Gastrocnemius medialis (tissue), 4 donors: Measurements from ENCODE around the gene EPB41L4A. TPM values are rescaled to one million over a fixed set of nuclear protein-coding genes. Genes with fewer than 3 reads are reported as not detected.

ENCODE experiments used
- ATAC-seq, 2 donors: fragments of 150-250 bp; one replicate each; pipeline ENCODE4 v1.9.1; 2016
- DNase-seq, 2 donors: peaks; one replicate each; pipeline ENCODE4 v3.0.0-alpha.2; 2019
- H3K27ac ChIP-seq, 4 donors: fragments of 200-600 bp; sonication (generic); 1 replicate in 1 of 4; 2 replicates in 3 of 4; pipeline ENCODE4 v1.5.1; 2016 to 2018; ENCODE audit warnings: mild to moderate bottlenecking in 2 of 4, moderate library complexity in 1 of 4
- H3K27me3 ChIP-seq, 3 donors: fragments of 200-600 bp; sonication (generic) in 2 of 3; 1 replicate in 1 of 3; 2 replicates in 2 of 3; pipeline versions ENCODE4 v1.5.1 to v1.6.0; 2016 to 2019; ENCODE audit warnings: mild to moderate bottlenecking in 1 of 3, moderate library complexity in 1 of 3
- H3K36me3 ChIP-seq, 2 donors: fragments of 200-600 bp; sonication (generic) in 1 of 2; one replicate each; pipeline ENCODE4 v1.5.1; 2017 to 2018
- H3K4me1 ChIP-seq, 2 donors: fragments of 200-600 bp; sonication (generic) in 1 of 2; one replicate each; pipeline ENCODE4 v1.5.1; 2016 to 2017; ENCODE audit warnings: mild to moderate bottlenecking in 2 of 2
- H3K4me3 ChIP-seq, 4 donors: fragments of 200-600 bp; sonication (generic) in 3 of 4; 1 replicate in 1 of 4; 2 replicates in 3 of 4; pipeline ENCODE4 v1.5.1; 2016 to 2019; ENCODE audit warnings: mild to moderate bottlenecking in 2 of 4
- H3K9me3 ChIP-seq, 3 donors: fragments of 200-600 bp; sonication (generic) in 2 of 3; 1 replicate in 1 of 3; 2 replicates in 2 of 3; pipeline ENCODE4 v1.5.1; 2016 to 2019
- POLR2A ChIP-seq, 2 donors: fragments of 450-650 bp; IDR thresholded peaks; one replicate each; pipeline ENCODE4 v1.6.1; 2017; ENCODE audit warnings: antibody characterized with exemption in 2 of 2, mild to moderate bottlenecking in 2 of 2, moderate library complexity in 2 of 2
- in situ Hi-C, 4 donors: fragments of 200-750 bp; cut with MboI; loops; one replicate each; pipeline versions ENCODE4 v1.15.0 to v1.8.0; 2017; ENCODE audit warnings: low sequenced_read_pairs in 4 of 4
- intact Hi-C: fragments of 100-400 bp; cut with DNase I; formaldehyde crosslinking; loops from one replicate; pipeline ENCODE4 v1.15.1; 2023; ENCODE audit warnings: low total_unique reads
- total RNA-seq, 4 donors: library from RNA; depleted of rRNA; stranded (reverse); fragments of >200 nt; gene quantifications; one replicate each; pipeline versions ENCODE4 v1.1.0 to v1.2.3, GENCODE V29; 2016
- TF ChIP-seq, protein P1 (sequence below), 5 experiments: fragments of 450-650 bp in 3 of 5; fragments of 200-600 bp in 2 of 5; sonication (generic) in 2 of 5; IDR thresholded peaks in 4 of 5; conservative IDR thresholded peaks in 1 of 5; 1 replicate in 4 of 5; 2 replicates in 1 of 5; pipeline ENCODE4 v1.5.1; 2016 to 2019; ENCODE audit warnings: antibody characterized with exemption in 5 of 5, mild to moderate bottlenecking in 3 of 5, moderate library complexity in 3 of 5

The EPB41L4A gene
- total RNA-seq, 4 donors from 2014 or later = 1.8 to 10.6 (median 3.8) TPM

DNA sequence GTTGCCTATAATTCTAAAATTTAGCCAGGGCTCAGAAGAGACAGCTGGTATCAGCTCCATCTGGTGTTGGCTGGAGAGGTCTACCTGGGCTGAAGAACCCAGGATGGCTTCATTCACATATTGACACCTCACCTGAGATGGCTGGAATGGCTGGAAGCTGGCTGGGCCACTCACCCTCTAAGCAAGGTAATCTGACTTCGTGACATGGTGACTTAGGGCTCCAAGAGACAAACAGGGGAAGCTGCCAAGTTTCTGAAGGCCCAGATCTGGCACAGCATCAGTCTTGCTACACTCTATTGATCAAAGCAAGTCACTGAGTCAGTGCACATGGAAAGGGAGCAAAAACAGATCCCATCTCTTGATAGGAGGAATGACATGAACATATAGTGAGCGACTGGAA is 102.3 kb downstream of the EPB41L4A start:
- no peaks in the 10 kb centered on the region for H3K27me3 ChIP-seq
- ATAC-seq (no peak), DNase-seq (no peak)
- TF ChIP-seq POLR2A (IDR thresholded peaks at IDR 0.05) = no peak
- TF ChIP-seq, protein P1, sequence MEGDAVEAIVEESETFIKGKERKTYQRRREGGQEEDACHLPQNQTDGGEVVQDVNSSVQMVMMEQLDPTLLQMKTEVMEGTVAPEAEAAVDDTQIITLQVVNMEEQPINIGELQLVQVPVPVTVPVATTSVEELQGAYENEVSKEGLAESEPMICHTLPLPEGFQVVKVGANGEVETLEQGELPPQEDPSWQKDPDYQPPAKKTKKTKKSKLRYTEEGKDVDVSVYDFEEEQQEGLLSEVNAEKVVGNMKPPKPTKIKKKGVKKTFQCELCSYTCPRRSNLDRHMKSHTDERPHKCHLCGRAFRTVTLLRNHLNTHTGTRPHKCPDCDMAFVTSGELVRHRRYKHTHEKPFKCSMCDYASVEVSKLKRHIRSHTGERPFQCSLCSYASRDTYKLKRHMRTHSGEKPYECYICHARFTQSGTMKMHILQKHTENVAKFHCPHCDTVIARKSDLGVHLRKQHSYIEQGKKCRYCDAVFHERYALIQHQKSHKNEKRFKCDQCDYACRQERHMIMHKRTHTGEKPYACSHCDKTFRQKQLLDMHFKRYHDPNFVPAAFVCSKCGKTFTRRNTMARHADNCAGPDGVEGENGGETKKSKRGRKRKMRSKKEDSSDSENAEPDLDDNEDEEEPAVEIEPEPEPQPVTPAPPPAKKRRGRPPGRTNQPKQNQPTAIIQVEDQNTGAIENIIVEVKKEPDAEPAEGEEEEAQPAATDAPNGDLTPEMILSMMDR (IDR thresholded peaks at IDR 0.05 in 4 of 5, conservative IDR thresholded peaks at IDR 0.05 in 1 of 5) = no peak
- in situ Hi-C loops = no loop called here
- H3K4me3 ChIP-seq = no peak overlapping the region
- intact Hi-C loops = no loop called here
- H3K27ac ChIP-seq = no peak overlapping the region
- H3K9me3 ChIP-seq = no peaks in the 10 kb centered on the region
- H3K36me3 ChIP-seq = no peaks in the 10 kb centered on the region
- H3K4me1 ChIP-seq = no peaks in the 10 kb centered on the region

DNA sequence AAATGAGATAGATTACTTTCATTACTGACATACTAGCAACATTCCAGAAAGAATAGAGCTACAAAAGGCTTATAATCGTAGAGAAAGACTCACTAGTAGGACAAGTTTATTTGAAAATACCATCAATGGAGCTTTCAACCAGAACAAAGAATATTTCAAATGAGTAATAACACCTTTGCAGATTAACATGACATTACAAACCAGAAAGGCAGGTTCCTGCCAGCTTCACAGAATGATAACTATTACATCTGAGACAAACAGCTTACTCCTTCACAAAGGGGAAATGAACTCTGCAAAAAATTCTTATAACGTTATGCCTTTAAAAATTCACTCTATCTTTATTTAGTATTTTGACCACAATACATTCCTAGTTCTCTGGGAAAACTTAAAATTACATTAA is 103.1 kb downstream of the EPB41L4A start:
- Histone ChIP-seq H3K36me3 (no peaks in the 10 kb centered on the region), H3K27me3 (no peaks in the 10 kb centered on the region), H3K9me3 (no peaks in the 10 kb centered on the region), H3K27ac (no peak overlapping the region), H3K4me3 (no peak overlapping the region), H3K4me1 (no peaks in the 10 kb centered on the region)
- no peak for ATAC-seq
- in situ Hi-C loops = no loop called here
- no peak for DNase-seq
- TF ChIP-seq POLR2A (IDR thresholded peaks at IDR 0.05) = no peak
- TF ChIP-seq, protein P1 (IDR thresholded peaks at IDR 0.05 in 4 of 5, conservative IDR thresholded peaks at IDR 0.05 in 1 of 5) = no peak
- intact Hi-C loops = no loop called here

DNA sequence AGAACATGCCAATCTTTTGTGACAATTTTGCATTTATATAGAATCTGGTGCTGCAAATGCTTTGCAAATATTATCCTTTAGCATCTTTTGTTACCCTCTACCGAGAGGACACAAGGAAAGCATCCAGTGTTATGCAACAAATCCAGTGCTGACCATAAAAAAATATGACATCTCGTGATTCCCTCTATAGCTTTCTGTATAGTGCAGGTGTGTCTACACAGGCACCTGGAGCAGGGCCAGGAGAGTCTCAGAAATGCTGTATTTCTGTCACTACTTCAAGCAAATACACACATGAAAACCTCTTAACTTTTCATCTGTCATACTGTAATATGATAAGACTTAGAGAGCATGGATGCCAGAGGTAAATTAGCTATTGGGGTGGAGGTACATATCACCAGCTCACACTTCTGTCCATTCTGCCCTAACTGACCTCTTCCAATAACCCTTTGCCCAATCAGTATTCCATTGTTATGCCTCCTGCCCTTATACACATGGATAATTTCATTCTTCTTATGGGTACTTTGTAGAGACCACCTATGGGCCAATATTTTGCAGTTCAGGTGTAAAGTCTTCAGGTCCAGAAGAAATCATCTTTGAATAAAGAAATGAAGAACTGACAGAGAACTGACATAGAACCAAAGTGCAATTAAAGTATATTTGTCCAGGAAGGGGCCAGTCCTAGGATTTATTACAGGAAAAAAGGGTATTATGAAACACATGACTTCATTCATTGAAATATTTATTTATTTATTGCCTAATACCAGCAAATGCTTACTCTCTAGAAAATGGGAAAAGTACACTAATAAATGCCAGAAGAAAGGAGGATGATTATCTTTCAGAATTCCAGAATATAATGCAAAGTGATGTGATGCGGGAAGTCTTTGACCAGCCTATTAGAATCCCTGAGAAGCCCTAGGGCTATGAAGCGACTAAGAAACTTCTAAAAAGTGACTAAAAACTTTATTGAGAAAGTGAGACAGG is 106.5 kb downstream of the EPB41L4A start:
- intact Hi-C loops = no loop called here
- no peaks in the 10 kb centered on the region for H3K27me3 ChIP-seq
- in situ Hi-C loops = no loop called here

DNA sequence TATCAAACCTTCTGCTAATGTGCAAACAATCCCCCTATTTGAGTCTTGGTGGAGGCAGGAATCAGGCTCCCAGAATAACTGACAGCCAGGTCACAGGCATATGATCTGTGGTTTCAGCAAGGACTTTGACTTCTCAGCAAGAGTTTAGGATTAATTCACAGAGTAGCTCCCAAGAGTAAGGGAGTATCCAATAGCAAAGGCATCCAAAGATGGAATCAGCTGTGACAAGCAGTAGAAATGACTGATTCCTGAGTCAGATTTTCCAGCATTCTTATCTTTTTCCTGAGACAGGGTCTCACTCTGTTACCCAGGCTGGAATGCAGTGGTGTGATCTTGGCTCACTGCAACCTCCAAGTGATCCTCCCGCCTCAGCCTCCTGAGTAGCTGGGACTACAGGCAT is 108.3 kb downstream of the EPB41L4A start:
- Histone ChIP-seq H3K9me3 (no peaks in the 10 kb centered on the region), H3K4me1 (peaks cover 0 to 2% of the 10 kb centered on the region in 2 donors), H3K27ac (no peak overlapping the region), H3K27me3 (no peaks in the 10 kb centered on the region), H3K4me3 (no peak overlapping the region), H3K36me3 (no peaks in the 10 kb centered on the region)
- in situ Hi-C loops (no loop called here), intact Hi-C loops (no loop called here)
- no peak for DNase-seq
- no peak for ATAC-seq
- TF ChIP-seq POLR2A (IDR thresholded peaks at IDR 0.05) = no peak
- TF ChIP-seq, protein P1 (IDR thresholded peaks at IDR 0.05 in 4 of 5, conservative IDR thresholded peaks at IDR 0.05 in 1 of 5) = no peak

More for the DNA sequence above, 106.5 kb downstream of the EPB41L4A start:
- DNase-seq = no peak
- Histone ChIP-seq H3K27ac (no peak overlapping the region), H3K9me3 (no peaks in the 10 kb centered on the region), H3K4me1 (no peaks in the 10 kb centered on the region), H3K36me3 (no peaks in the 10 kb centered on the region), H3K4me3 (no peak overlapping the region)
- TF ChIP-seq POLR2A (IDR thresholded peaks at IDR 0.05) = no peak
- TF ChIP-seq, protein P1 (IDR thresholded peaks at IDR 0.05 in 4 of 5, conservative IDR thresholded peaks at IDR 0.05 in 1 of 5) = no peak
- ATAC-seq = no peak
